Natural killer cell (primary cell): ENCODE measurements around the gene FTL. TPM values are rescaled to one million over a fixed set of nuclear protein-coding genes. Genes with fewer than 3 reads are reported as not detected.

ENCODE experiments used
- ATAC-seq, 3 donors: fragments of 150-1000 bp in 2 of 3; fragments of 200-7000 bp in 1 of 3; cut with Tn5 transposase; 1 replicate in 1 of 3; 2 replicates in 2 of 3; pipeline ENCODE4 v1.10.0; 2021; ENCODE audit warnings: mild to moderate bottlenecking in 2 of 3, moderate library complexity in 2 of 3
- DNase-seq, 2 donors: peaks; one replicate each; pipeline versions ENCODE4 v3.0.0 to v3.0.0-alpha.2; 2013 to 2021; ENCODE audit warnings: mixed read lengths in 1 of 2
- H3K27ac ChIP-seq: one replicate; pipeline ENCODE4 v1.5.1; 2013; ENCODE audit warnings: mild to moderate bottlenecking, low read length
- H3K27me3 ChIP-seq: one replicate; pipeline ENCODE4 v1.6.1; 2013; ENCODE audit warnings: low read length; ENCODE audit not compliant: control insufficient read depth, insufficient read depth
- H3K36me3 ChIP-seq: one replicate; pipeline ENCODE4 v1.6.1; 2013; ENCODE audit warnings: low read length; ENCODE audit not compliant: control insufficient read depth, insufficient read depth
- H3K4me1 ChIP-seq: one replicate; pipeline ENCODE4 v1.6.1; 2013; ENCODE audit warnings: low read length; ENCODE audit not compliant: control insufficient read depth, insufficient read depth
- H3K4me3 ChIP-seq: one replicate; pipeline ENCODE4 v1.5.1; 2013; ENCODE audit warnings: low read length
- H3K9me3 ChIP-seq: one replicate; pipeline ENCODE4 v1.6.1; 2013; ENCODE audit warnings: low read length; ENCODE audit not compliant: control insufficient read depth, insufficient read depth
- H3K27ac Mint-ChIP-seq, 2 donors: one replicate each; pipeline ENCODE4 v1.8.0; 2022; ENCODE audit warnings: mild to moderate bottlenecking in 2 of 2, mixed read lengths in 2 of 2, moderate library complexity in 1 of 2
- H3K27me3 Mint-ChIP-seq, 2 donors: one replicate each; pipeline ENCODE4 v1.8.0; 2022; ENCODE audit warnings: low read depth in 2 of 2, mixed read lengths in 2 of 2
- H3K36me3 Mint-ChIP-seq: one replicate; pipeline ENCODE4 v1.8.0; 2022; ENCODE audit warnings: mixed read lengths
- H3K4me1 Mint-ChIP-seq, 2 donors: one replicate each; pipeline ENCODE4 v1.8.0; 2022; ENCODE audit warnings: mixed read lengths in 2 of 2
- H3K4me3 Mint-ChIP-seq: one replicate; pipeline ENCODE4 v1.8.0; 2022; ENCODE audit warnings: mild to moderate bottlenecking, moderate library complexity, mixed read lengths
- H3K9me3 Mint-ChIP-seq, 2 donors: one replicate each; pipeline ENCODE4 v1.8.0; 2022; ENCODE audit warnings: mixed read lengths in 2 of 2
- CTCF ChIP-seq: fragments of 200-600 bp; IDR thresholded peaks from one replicate; pipeline ENCODE4 v1.8.0; 2022; ENCODE audit warnings: antibody characterized with exemption
- WGBS: methylation state at CpG from one replicate; pipeline ENCODE4 v1.1.7; 2013; ENCODE audit warnings: missing lambda C conversion rate; ENCODE audit not compliant: insufficient coverage; 5-methylcytosine and 5-hydroxymethylcytosine counted together
- intact Hi-C: fragments of 100-400 bp; cut with micrococcal nuclease; formaldehyde crosslinking; loops from one replicate; pipeline ENCODE4 v1.14.2; 2022
- total RNA-seq, 4 donors: library from RNA; stranded (reverse); fragments of 120-200 nt in 1 of 4; gene quantifications; one replicate each; pipeline versions ENCODE4 v1.2.3 to v1.2.4, GENCODE V29; 2013 to 2022

The FTL gene
- total RNA-seq = 1,000 to 10,000 TPM in 2 of 3 donors, 100 to 1,000 TPM in 1; 554 to 1,168 (median 1,024) TPM
- 897 TPM for total RNA-seq (2013)

DNA sequence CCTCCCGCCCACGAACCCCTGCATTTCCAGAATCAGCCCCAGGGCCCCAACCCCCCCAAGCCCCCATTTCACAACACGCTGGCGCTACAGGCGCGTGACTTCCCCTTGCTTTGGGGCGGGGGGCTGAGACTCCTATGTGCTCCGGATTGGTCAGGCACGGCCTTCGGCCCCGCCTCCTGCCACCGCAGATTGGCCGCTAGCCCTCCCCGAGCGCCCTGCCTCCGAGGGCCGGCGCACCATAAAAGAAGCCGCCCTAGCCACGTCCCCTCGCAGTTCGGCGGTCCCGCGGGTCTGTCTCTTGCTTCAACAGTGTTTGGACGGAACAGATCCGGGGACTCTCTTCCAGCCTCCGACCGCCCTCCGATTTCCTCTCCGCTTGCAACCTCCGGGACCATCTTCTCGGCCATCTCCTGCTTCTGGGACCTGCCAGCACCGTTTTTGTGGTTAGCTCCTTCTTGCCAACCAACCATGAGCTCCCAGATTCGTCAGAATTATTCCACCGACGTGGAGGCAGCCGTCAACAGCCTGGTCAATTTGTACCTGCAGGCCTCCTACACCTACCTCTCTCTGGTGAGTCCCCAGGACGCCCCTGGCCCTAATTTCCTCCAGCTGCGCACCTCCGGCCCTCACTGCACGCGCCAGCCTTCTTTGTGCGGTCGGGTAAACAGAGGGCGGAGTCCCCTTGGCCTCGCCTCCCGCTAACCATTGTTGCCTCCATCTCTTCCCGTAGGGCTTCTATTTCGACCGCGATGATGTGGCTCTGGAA, at the start of gene FTL:
FTL (plus strand) TSS at position 270 of the 766 bp plus-strand sequence; CDS start at position 469, 199 bp downstream.
- intact Hi-C loops = loop anchor here (1.0 to 10.0 kb wide), 3 partner anchors 11 to 320 kb away; partner anchors contain the start of genes BAX, CA11 and NUCB1
- H3K4me3 Mint-ChIP-seq = peak within 1 kb of the TSS; percentile 100
- no peaks in the 10 kb centered on the region for H3K9me3 ChIP-seq
- peaks cover 63% of the 10 kb centered on the region for H3K4me1 ChIP-seq
- H3K9me3 Mint-ChIP-seq = no peaks in the 10 kb centered on the region
- no peak for TF ChIP-seq CTCF
- H3K36me3 Mint-ChIP-seq = no peaks in the 10 kb centered on the region
- peak; percentile 83 to 92 for DNase-seq
- ATAC-seq = peak; percentile 66 to 91 (median 81)
- WGBS = under 1% methylated on average over 50 of the region's 52 CpGs
- H3K4me3 ChIP-seq = peak within 1 kb of the TSS; percentile 87
- H3K4me1 Mint-ChIP-seq = peaks cover 51 to 63% of the 10 kb centered on the region in 2 donors
- H3K27ac Mint-ChIP-seq = peak within 1 kb of the TSS; percentile 98 to 99
- no peaks in the 10 kb centered on the region for H3K27me3 ChIP-seq
- peak within 1 kb of the TSS; percentile 82 for H3K27ac ChIP-seq
- peaks cover 22% of the 10 kb centered on the region for H3K36me3 ChIP-seq
- H3K27me3 Mint-ChIP-seq = no peaks in the 10 kb centered on the region

DNA sequence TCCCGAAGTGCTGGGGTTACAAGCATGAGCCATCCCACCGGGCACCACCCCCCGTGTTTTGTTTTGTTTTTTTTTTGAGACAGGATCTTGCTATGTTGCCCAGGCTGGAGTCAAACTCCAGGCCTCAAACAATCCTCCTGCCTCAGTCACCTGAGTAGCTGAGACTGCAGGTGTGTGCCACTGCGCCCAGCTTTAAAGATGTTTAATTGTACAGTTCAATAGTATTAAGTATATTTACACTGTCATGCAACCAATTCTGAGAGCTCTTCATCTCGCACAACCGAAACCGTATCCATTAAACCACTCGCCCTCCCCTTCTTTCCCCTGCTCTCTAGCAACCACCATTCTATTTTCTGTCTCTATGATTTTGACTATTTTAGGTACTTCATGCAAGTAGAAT, 49.4 kb upstream of the FTL start:
- H3K9me3 ChIP-seq = no peaks in the 10 kb centered on the region
- Mint-ChIP-seq H3K9me3 (no peaks in the 10 kb centered on the region), H3K36me3 (no peaks in the 10 kb centered on the region), H3K27me3 (no peaks in the 10 kb centered on the region), H3K27ac (no peak overlapping the region), H3K4me1 (peaks cover 5 to 7% of the 10 kb centered on the region in 2 donors), H3K4me3 (no peak overlapping the region)
- H3K36me3 ChIP-seq = peaks cover 49% of the 10 kb centered on the region
- no peaks in the 10 kb centered on the region for H3K4me1 ChIP-seq
- ATAC-seq (no peak), DNase-seq (no peak)
- H3K4me3 ChIP-seq = no peak overlapping the region
- TF ChIP-seq CTCF = no peak
- intact Hi-C loops = no loop called here
- H3K27me3 ChIP-seq = no peaks in the 10 kb centered on the region
- 85% methylated on average over 7 of the region's 8 CpGs for WGBS
- H3K27ac ChIP-seq = no peak overlapping the region

DNA sequence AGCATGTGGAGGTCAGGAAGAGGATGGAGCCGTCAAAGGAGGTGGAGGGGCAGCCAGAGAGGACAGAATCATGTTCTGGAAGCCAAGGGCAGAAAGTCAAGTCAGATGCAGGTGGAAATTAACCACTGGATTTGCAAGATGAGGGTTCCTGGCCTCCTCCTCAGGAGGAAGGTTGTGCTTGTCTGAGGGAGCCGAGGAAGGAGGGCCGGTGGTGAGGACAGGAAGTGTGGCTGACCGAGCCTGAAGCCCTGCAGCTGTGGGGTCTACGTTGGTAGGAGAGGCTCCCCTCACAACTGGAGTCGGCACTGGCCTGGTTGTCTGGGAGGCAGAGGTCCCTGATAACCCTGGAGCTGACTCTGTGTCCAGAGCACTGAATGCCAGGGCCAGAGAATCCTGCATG, 47.0 kb upstream of the FTL start:
- ATAC-seq (no peak), DNase-seq (no peak)
- Histone ChIP-seq H3K27me3 (no peaks in the 10 kb centered on the region), H3K36me3 (peaks cover 41% of the 10 kb centered on the region), H3K27ac (no peak overlapping the region), H3K4me3 (no peak overlapping the region), H3K9me3 (no peaks in the 10 kb centered on the region), H3K4me1 (no peaks in the 10 kb centered on the region)
- Mint-ChIP-seq H3K36me3 (no peaks in the 10 kb centered on the region), H3K9me3 (no peaks in the 10 kb centered on the region), H3K4me3 (no peak overlapping the region), H3K27ac (peak overlapping the region in 1 of 2 donors; percentile 45), H3K27me3 (no peaks in the 10 kb centered on the region), H3K4me1 (peaks cover 5 to 7% of the 10 kb centered on the region in 2 donors)
- TF ChIP-seq CTCF = no peak
- intact Hi-C loops = no loop called here
- WGBS = 62% methylated on average over 6 of the region's 6 CpGs
